Endothelial cell of umbilical vein (primary cell): Measurements from ENCODE around the gene MCF2L. TPM values are rescaled to one million over a fixed set of nuclear protein-coding genes. Genes with fewer than 3 reads are reported as not detected.

Experiments
- BruUV-seq: library from RNA; stranded (reverse); fragments of 400-500 nt; replicated peaks from 2 replicates; lab custom pipeline; 2021; lab: Mats Ljungman, UMichigan
- CTCF ChIA-PET: fragments of 300-600, 350-600 bp; sonication (Branson Sonifier 250); formaldehyde crosslinking; loops from one replicate; lab custom pipeline; 2021; ENCODE audit warnings: antibody characterized with exemption, inconsistent platforms; lab: Charles Lee
- POLR2A ChIA-PET: fragments of 300-600, 350-600 bp; sonication (Branson Sonifier 250); formaldehyde crosslinking; loops from one replicate; lab custom pipeline; 2021; ENCODE audit warnings: antibody characterized with exemption, inconsistent platforms; lab: Charles Lee
- DNase-seq: peaks from one replicate; pipeline ENCODE4 v3.0.0-alpha.2; 2011; ENCODE audit warnings: low read depth, low spot score
- FAIRE-seq: peaks from 2 replicates; lab custom pipeline; 2011; peaks lifted over from hg19 to GRCh38; lab: Jason Lieb, UNC
- H2AFZ ChIP-seq: 2 replicates; pipeline ENCODE4 v1.6.0; 2012; ENCODE audit warnings: low read depth, low read length, control low read depth, inconsistent platforms
- H3K27ac ChIP-seq: 2 replicates; pipeline ENCODE4 v1.5.1; 2011; ENCODE audit warnings: low read depth, mild to moderate bottlenecking, control low read depth, low read length, moderate library complexity; ENCODE audit not compliant: insufficient read depth
- H3K27me3 ChIP-seq, 2 experiments: 2 replicates each; pipeline versions ENCODE4 v1.6.0 to v1.6.1; 2011; ENCODE audit warnings: low read length in 2 of 2, mixed read lengths in 1 of 2; ENCODE audit not compliant: control insufficient read depth in 2 of 2, insufficient read depth in 2 of 2
- H3K36me3 ChIP-seq, 2 experiments: 2 replicates in 1 of 2; 3 replicates in 1 of 2; pipeline ENCODE4 v1.5.1; 2011; ENCODE audit warnings: low read length in 2 of 2, mild to moderate bottlenecking in 1 of 2, moderate library complexity in 1 of 2; ENCODE audit not compliant: control insufficient read depth in 2 of 2, insufficient read depth in 2 of 2; ENCODE audit errors: extremely low read depth in 1 of 2
- H3K4me1 ChIP-seq: 3 replicates; pipeline ENCODE4 v1.5.1; 2011; ENCODE audit warnings: mild to moderate bottlenecking, low read length; ENCODE audit not compliant: control insufficient read depth, insufficient read depth; ENCODE audit errors: extremely low read depth
- H3K4me2 ChIP-seq: 2 replicates; pipeline ENCODE4 v1.6.1; 2011; ENCODE audit warnings: low read length, control low read depth, mixed read lengths; ENCODE audit not compliant: insufficient read depth
- H3K4me3 ChIP-seq, 3 experiments: fragments of 200-600 bp in 1 of 3; sonication (generic), shearing (Covaris generic) in 1 of 3; replicated peaks in 1 of 3; 2 replicates each; pipeline ENCODE4 v1.5.1; 2011 to 2016; ENCODE audit warnings: control low read depth in 3 of 3, low read length in 3 of 3, mild to moderate bottlenecking in 2 of 3, inconsistent platforms in 1 of 3, low read depth in 1 of 3, moderate library complexity in 1 of 3; ENCODE audit not compliant: insufficient read depth in 1 of 3
- H3K79me2 ChIP-seq: 2 replicates; pipeline ENCODE4 v1.6.0; 2012; ENCODE audit warnings: low read length, inconsistent platforms; ENCODE audit not compliant: control insufficient read depth, insufficient read depth
- H3K9ac ChIP-seq: replicated peaks from 2 replicates; pipeline ENCODE3; 2011; ENCODE audit warnings: low read length, control low read depth; ENCODE audit not compliant: insufficient read depth; ENCODE audit errors: extremely low read depth
- H3K9me1 ChIP-seq: replicated peaks from 3 replicates; pipeline ENCODE4 v1.6.0; 2011; ENCODE audit warnings: mild to moderate bottlenecking, low read length; ENCODE audit not compliant: control insufficient read depth, insufficient read depth; ENCODE audit errors: extremely low read depth
- H3K9me3 ChIP-seq: replicated peaks from 2 replicates; pipeline ENCODE4 v1.5.1; 2012; ENCODE audit warnings: low read length, inconsistent platforms; ENCODE audit not compliant: control insufficient read depth, insufficient read depth
- H4K20me1 ChIP-seq: replicated peaks from 2 replicates; pipeline ENCODE3; 2011; ENCODE audit warnings: mild to moderate bottlenecking, low read length; ENCODE audit not compliant: control insufficient read depth, insufficient read depth; ENCODE audit errors: extremely low read depth
- CTCF ChIP-seq, 2 donors: IDR thresholded peaks; 1 replicate in 1 of 2; 2 replicates in 1 of 2; pipeline ENCODE4 v1.5.1; 2011; ENCODE audit warnings: low read length in 2 of 2, mild to moderate bottlenecking in 2 of 2, moderate library complexity in 2 of 2, control low read depth in 1 of 2, inconsistent platforms in 1 of 2, low read depth in 1 of 2; ENCODE audit not compliant: insufficient read depth in 1 of 2; ENCODE audit errors: extremely low read depth in 1 of 2
- EZH2 ChIP-seq: IDR thresholded peaks from 2 replicates; pipeline ENCODE4 v1.6.1; 2012; ENCODE audit warnings: borderline replicate concordance, low read depth, mild to moderate bottlenecking, moderate library complexity, low read length, inconsistent platforms; ENCODE audit not compliant: severe bottlenecking
- FOS ChIP-seq: IDR thresholded peaks from 2 replicates; pipeline ENCODE4 v1.6.1; 2011; ENCODE audit warnings: mild to moderate bottlenecking, low read length, moderate library complexity, borderline replicate concordance; ENCODE audit not compliant: insufficient read depth
- GATA2 ChIP-seq: IDR thresholded peaks from 2 replicates; pipeline ENCODE4 v1.7.0; 2011; ENCODE audit warnings: low read depth, mild to moderate bottlenecking, moderate library complexity, mixed read lengths, low read length; ENCODE audit not compliant: insufficient read length, insufficient read depth
- JUN ChIP-seq: IDR thresholded peaks from 2 replicates; pipeline ENCODE4 v1.6.1; 2011; ENCODE audit warnings: borderline replicate concordance, low read depth; ENCODE audit not compliant: insufficient read length, insufficient read depth
- MYC ChIP-seq: IDR thresholded peaks from one replicate; pipeline ENCODE4 v1.6.1; 2011; ENCODE audit warnings: mild to moderate bottlenecking, low read depth, low read length
- POLR2A ChIP-seq: IDR thresholded peaks from 2 replicates; pipeline ENCODE4 v1.6.1; 2012; ENCODE audit warnings: low read depth, mild to moderate bottlenecking, control low read depth, low read length
- POLR2AphosphoS5 ChIP-seq: IDR thresholded peaks from 2 replicates; pipeline ENCODE4 v1.6.1; 2012; ENCODE audit warnings: low read depth, mild to moderate bottlenecking, control low read depth, low read length, moderate library complexity; ENCODE audit not compliant: insufficient read depth
- dilution Hi-C: fragments of 300-500 bp; cut with MboI; formaldehyde crosslinking; loops from one replicate; pipeline ENCODE4 v1.15.0; 2019; ENCODE audit warnings: low sequenced_read_pairs; ENCODE audit not compliant: extremely low pct_ligation_motif_present
- intact Hi-C: fragments of 100-400 bp; cut with micrococcal nuclease; formaldehyde crosslinking; loops from one replicate; pipeline ENCODE4 v1.10.0; 2022
- polyA plus RNA-seq, 4 experiments: library from polyadenylated mRNA; depleted of rRNA in 3 of 4; stranded (reverse) in 3 of 4; unstranded in 1 of 4; fragments of >200 nt; gene quantifications; 2 replicates each; pipeline versions ENCODE4 v1.2.1 to v1.2.3, GENCODE V29; 2011 to 2012; ENCODE audit warnings: missing spikeins in 1 of 4
- total RNA-seq: library from RNA; stranded (reverse); gene quantifications from 2 replicates; pipeline ENCODE4 v1.2.3, GENCODE V29; 2021
- TF ChIP-seq, protein P1 (sequence below): IDR thresholded peaks from 2 replicates; pipeline ENCODE4 v1.6.1; 2011; ENCODE audit not compliant: insufficient read depth, insufficient read length

MCF2L gene
- total and polyA plus RNA-seq, 2 donors (not counting 3 experiments of a cell fraction or from before 2014, with no cell fraction given) = 0.33 to 0.58 TPM

- CTCF ChIA-PET = no interaction called here
- dilution Hi-C loops = no loop called here
Observed at GRCh38 chr13:112966776-112967175, 2.2 kb upstream of the MCF2L start.

More at GRCh38 chr13:112966776-112967175, 2.2 kb upstream of the MCF2L start:
- Histone ChIP-seq H3K36me3 (no peaks in the 10 kb centered on the region), H3K4me3 (no peak overlapping the region), H3K27ac (no peak overlapping the region), H4K20me1 (no peaks in the 10 kb centered on the region), H3K4me2 (no peak overlapping the region), H3K9me3 (no peaks in the 10 kb centered on the region), H3K9me1 (no peaks in the 10 kb centered on the region), H3K27me3 (peaks cover 31 to 38% of the 10 kb centered on the region in 2 experiments), H3K9ac (no peak overlapping the region), H2AFZ (no peak overlapping the region), H3K4me1 (no peaks in the 10 kb centered on the region), H3K79me2 (no peaks in the 10 kb centered on the region)
- FAIRE-seq = no peak
- intact Hi-C loops = no loop called here
- DNase-seq = no peak
- no TSS peak for BruUV-seq
- POLR2A ChIA-PET = no interaction called here
- TF ChIP-seq FOS (no peak), POLR2A (no peak), GATA2 (no peak), CTCF (IDR thresholded peaks at IDR 0.05; ENCODE audit: extremely low read depth in 1 of 2, insufficient read depth in 1 of 2, low read depth in 1 of 2, low read length in 2 of 2) (no peak), POLR2AphosphoS5 (no peak), EZH2 (no peak), MYC (no peak), JUN (no peak)
- TF ChIP-seq, protein P1, sequence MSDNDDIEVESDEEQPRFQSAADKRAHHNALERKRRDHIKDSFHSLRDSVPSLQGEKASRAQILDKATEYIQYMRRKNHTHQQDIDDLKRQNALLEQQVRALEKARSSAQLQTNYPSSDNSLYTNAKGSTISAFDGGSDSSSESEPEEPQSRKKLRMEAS = no peak
